ENCODE data around the gene MAT1A.

MAT1A gene

GRCh38 chr10:80322158-80322557 lies 32.7 kb upstream of the MAT1A start:
- TF ChIP-seq CTCF (IDR thresholded peaks at IDR 0.05; ENCODE audit: insufficient read depth, low read depth, low read length, missing control alignments): no peak
- no peak for DNase-seq (ENCODE audit: low read depth)
- H3K4me3 ChIP-seq (ENCODE audit: low read depth, low read length): no peak overlapping the region

- H3K4me3 ChIP-seq (ENCODE audit: low read depth, low read length): no peak overlapping the region
- DNase-seq (ENCODE audit: low read depth): no peak
- no peak for TF ChIP-seq CTCF (IDR thresholded peaks at IDR 0.05; ENCODE audit: insufficient read depth, low read depth, low read length, missing control alignments)
These were observed 31.7 kb upstream of the MAT1A start for GRCh38 chr10:80321183-80321582.

GRCh38 chr10:80320377-80320776 lies 30.9 kb upstream of the MAT1A start:
- no peak for DNase-seq (ENCODE audit: low read depth)
- no peak overlapping the region for H3K4me3 ChIP-seq (ENCODE audit: low read depth, low read length)
- no peak for TF ChIP-seq CTCF (IDR thresholded peaks at IDR 0.05; ENCODE audit: insufficient read depth, low read depth, low read length, missing control alignments)

GRCh38 chr10:80319725-80320290 lies 30.4 kb upstream of the MAT1A start:
- DNase-seq (ENCODE audit: low read depth): no peak
- H3K4me3 ChIP-seq (ENCODE audit: low read depth, low read length): no peak overlapping the region
- TF ChIP-seq CTCF (IDR thresholded peaks at IDR 0.05; ENCODE audit: insufficient read depth, low read depth, low read length, missing control alignments): no peak

- no peak for TF ChIP-seq CTCF (IDR thresholded peaks at IDR 0.05; ENCODE audit: insufficient read depth, low read depth, low read length, missing control alignments)
- DNase-seq (ENCODE audit: low read depth): no peak
- H3K4me3 ChIP-seq (ENCODE audit: low read depth, low read length): no peak overlapping the region
These were observed 29.9 kb upstream of the MAT1A start for GRCh38 chr10:80319318-80319717.

- TF ChIP-seq CTCF (IDR thresholded peaks at IDR 0.05; ENCODE audit: insufficient read depth, low read depth, low read length, missing control alignments): no peak
- H3K4me3 ChIP-seq (ENCODE audit: low read depth, low read length): no peak overlapping the region
- DNase-seq (ENCODE audit: low read depth): no peak
These were observed 29.3 kb upstream of the MAT1A start for GRCh38 chr10:80318742-80319141.

- H3K4me3 ChIP-seq (ENCODE audit: low read depth, low read length): no peak overlapping the region
- TF ChIP-seq CTCF (IDR thresholded peaks at IDR 0.05; ENCODE audit: insufficient read depth, low read depth, low read length, missing control alignments): no peak
- no peak for DNase-seq (ENCODE audit: low read depth)
These were observed 25.9 kb upstream of the MAT1A start for GRCh38 chr10:80315391-80315790.

Measured in GM12865 (cell line).